Spleen (tissue), 7 donors: ENCODE measurements around the gene KIF3B.

ENCODE experiments used
- CTCF ChIP-seq, 11 experiments: fragments of 200-600 bp in 7 of 11; fragments of 450-650 bp in 4 of 11; sonication (generic) in 4 of 11; IDR thresholded peaks in 8 of 11; conservative IDR thresholded peaks in 3 of 11; 1 replicate in 7 of 11; 2 replicates in 4 of 11; pipeline versions ENCODE4 v1.4.0 to v1.8.0; 2016 to 2021; ENCODE audit warnings: antibody characterized with exemption in 11 of 11, inconsistent platforms in 4 of 11, mild to moderate bottlenecking in 1 of 11
- POLR2A ChIP-seq, 3 donors: fragments of 450-650 bp; IDR thresholded peaks; one replicate each; pipeline ENCODE4 v1.5.1; 2017; ENCODE audit warnings: antibody characterized with exemption in 3 of 3, mild to moderate bottlenecking in 1 of 3
- donor health status: DM: no; HTN: no; CAD: no; lungs with moderate emphysema.
- donor health status: DM: no; HTN: no; CAD: no.
- donor health status: DM: no; HTN: no; CAD: no.

- TF ChIP-seq POLR2A (IDR thresholded peaks at IDR 0.05) (no peak), CTCF (IDR thresholded peaks at IDR 0.05 in 8 of 11, conservative IDR thresholded peaks at IDR 0.05 in 3 of 11) (no peak)
Observed at GRCh38 chr20:32300647-32301046, 23.2 kb downstream of the KIF3B start.
